Stimulated activated effector memory CD8-positive, alpha-beta T cell treated with anti-CD3 and anti-CD28 coated beads, Interleukin-12 subunit alpha, Interleukin-12 subunit beta, amount 100 ng/mL, for 72 hours (primary cell): ENCODE data around the gene AKAP14.
"Not testable (repeated sequence)": the region's sequence is repeated elsewhere in the genome, so short reads cannot be mapped to it uniquely, and the experiment has no call there.

ENCODE experiments used
- ATAC-seq: fragments of 150-1000 bp; cut with Tn5 transposase; 2 replicates; pipeline ENCODE4 v1.10.0; 2021
- DNase-seq, 2 donors: peaks; one replicate each; pipeline ENCODE4 v3.0.0; 2021 to 2022; ENCODE audit warnings: low spot score in 2 of 2
- H3K27ac Mint-ChIP-seq: one replicate; pipeline ENCODE4 v1.8.0; 2022; ENCODE audit warnings: mild to moderate bottlenecking, mixed read lengths
- H3K36me3 Mint-ChIP-seq: one replicate; pipeline ENCODE4 v1.8.0; 2022; ENCODE audit warnings: mild to moderate bottlenecking, mixed read lengths
- H3K4me1 Mint-ChIP-seq: one replicate; pipeline ENCODE4 v1.8.0; 2022; ENCODE audit warnings: mixed read lengths
- H3K4me3 Mint-ChIP-seq: one replicate; pipeline ENCODE4 v1.8.0; 2022; ENCODE audit warnings: mild to moderate bottlenecking, mixed read lengths
- H3K9me3 Mint-ChIP-seq: one replicate; pipeline ENCODE4 v1.8.0; 2022; ENCODE audit warnings: mixed read lengths

The AKAP14 gene

DNA sequence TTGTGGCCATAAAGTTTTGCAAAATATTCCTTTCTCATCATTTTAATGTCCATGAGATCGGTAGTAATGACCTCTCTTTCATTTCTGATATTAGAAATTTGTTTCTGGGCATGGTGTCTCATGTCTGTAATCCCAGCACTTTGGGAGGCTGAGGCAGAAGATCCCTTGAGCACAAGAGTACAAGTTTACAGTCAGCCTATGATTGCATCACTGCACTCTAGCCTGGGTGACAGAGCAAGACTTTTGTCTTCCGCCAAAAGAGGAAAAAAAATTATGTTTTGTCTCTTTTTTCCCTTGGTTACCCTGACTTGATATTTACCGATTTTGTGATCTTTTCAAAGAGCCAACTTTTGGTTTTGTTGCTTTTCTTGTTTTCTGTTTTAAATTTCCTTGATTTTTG, 58.7 kb downstream of the AKAP14 start:
- DNase-seq (no peak), ATAC-seq (no peak)
- Mint-ChIP-seq H3K27ac (no peak overlapping the region), H3K9me3 (no peaks in the 10 kb centered on the region), H3K4me3 (no peak overlapping the region), H3K36me3 (peaks cover 10% of the 10 kb centered on the region), H3K4me1 (peaks cover 10% of the 10 kb centered on the region)

DNA sequence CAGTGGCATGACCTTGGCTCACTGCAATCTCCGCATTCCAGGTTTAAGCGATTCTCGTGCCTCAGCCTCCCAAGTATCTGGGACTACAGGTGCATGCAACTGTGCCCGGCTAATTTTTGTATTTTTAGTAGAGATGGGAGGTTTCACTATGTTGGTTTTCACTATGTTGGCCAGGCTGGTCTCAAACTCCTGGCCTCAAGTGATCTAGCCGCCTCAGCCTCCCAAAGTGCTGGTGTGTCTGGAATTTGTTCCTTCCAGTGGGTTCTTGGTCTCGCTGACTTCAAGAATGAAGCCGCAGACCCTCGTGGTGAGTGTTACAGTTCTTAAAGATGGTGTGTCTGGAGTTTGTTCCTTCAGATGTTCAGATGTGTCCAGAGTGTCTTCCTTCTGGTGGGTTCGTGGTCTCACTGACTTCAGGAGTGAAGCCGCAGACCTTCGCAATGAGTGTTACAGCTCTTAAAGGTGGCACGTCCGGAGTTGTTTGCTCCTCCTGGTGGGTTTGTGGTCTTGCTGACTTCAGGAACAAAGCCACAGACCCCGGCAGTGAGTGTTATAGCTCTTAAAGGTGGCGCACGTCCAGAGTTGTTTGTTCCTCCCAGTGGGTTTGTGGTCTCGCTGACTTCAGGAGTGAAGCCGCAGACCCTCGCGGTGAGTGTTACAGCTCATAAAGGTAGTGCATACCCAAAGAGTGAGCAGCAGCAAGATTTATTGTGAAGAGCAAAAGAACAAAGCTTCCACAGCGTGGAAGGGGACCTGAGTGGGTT, 60.3 kb downstream of the AKAP14 start:
- DNase-seq (peak; percentile 24 to 77), ATAC-seq (peak; percentile 77)
- H3K9me3 Mint-ChIP-seq, H3K4me1 Mint-ChIP-seq, H3K36me3 Mint-ChIP-seq, H3K4me3 Mint-ChIP-seq: not testable (repeated sequence)
- H3K27ac Mint-ChIP-seq: peak overlapping the region; percentile 63

DNA sequence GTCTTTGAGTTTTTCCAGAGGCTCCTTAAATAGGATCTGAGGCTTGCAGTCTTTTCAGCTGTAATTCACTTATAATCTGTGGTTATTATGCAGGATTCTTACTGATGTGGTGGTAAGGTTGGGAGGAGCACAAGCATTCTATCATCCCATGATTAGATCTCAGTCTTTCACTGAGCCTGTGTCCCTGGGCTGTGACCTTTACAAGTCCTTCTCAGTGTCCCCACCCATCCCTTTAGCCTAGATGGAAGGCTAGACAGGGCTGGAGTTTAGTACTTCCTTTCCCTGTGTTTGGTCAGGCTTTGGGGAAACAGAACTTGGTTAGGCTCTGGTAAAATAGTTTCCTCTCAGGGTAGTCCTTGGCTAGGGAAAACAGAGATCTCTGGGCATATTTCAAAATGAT, 64.9 kb downstream of the AKAP14 start:
- DNase-seq (no peak), ATAC-seq (no peak)
- Mint-ChIP-seq H3K27ac (no peak overlapping the region), H3K9me3 (no peaks in the 10 kb centered on the region), H3K36me3 (peaks cover 9% of the 10 kb centered on the region), H3K4me3 (no peak overlapping the region), H3K4me1 (peaks cover 9% of the 10 kb centered on the region)

- not testable (repeated sequence) for H3K27ac Mint-ChIP-seq, H3K9me3 Mint-ChIP-seq, ATAC-seq, H3K4me1 Mint-ChIP-seq, H3K4me3 Mint-ChIP-seq, H3K36me3 Mint-ChIP-seq, DNase-seq
Measured at GRCh38 chrX:119966837-119967236, 71.1 kb downstream of the AKAP14 start.
